Kidney epithelial cell (primary cell): ENCODE results near the gene GRIN2D. TPM values are rescaled to one million over a fixed set of nuclear protein-coding genes. Genes with fewer than 3 reads are reported as not detected.

Experiments used
- DNase-seq: peaks from one replicate; pipeline ENCODE4 v3.0.0-alpha.2; 2010; ENCODE audit warnings: low read depth
- H3K27me3 ChIP-seq: 2 replicates; pipeline ENCODE4 v1.6.0; 2011; ENCODE audit warnings: low read length; ENCODE audit not compliant: control insufficient read depth, insufficient read depth
- H3K36me3 ChIP-seq: 2 replicates; pipeline ENCODE4 v1.5.1; 2011; ENCODE audit warnings: low read length; ENCODE audit not compliant: control insufficient read depth, insufficient read depth
- H3K4me3 ChIP-seq: 2 replicates; pipeline ENCODE4 v1.5.1; 2011; ENCODE audit warnings: low read depth, mild to moderate bottlenecking, control low read depth, low read length
- total RNA-seq: library from RNA; depleted of rRNA; stranded (reverse); fragments of >200 nt; gene quantifications from 2 replicates; pipeline ENCODE4 v1.2.3, GENCODE V29; 2015
- TF ChIP-seq, protein P1 (sequence below): IDR thresholded peaks from 2 replicates; pipeline ENCODE4 v1.5.1; 2011; ENCODE audit warnings: mild to moderate bottlenecking, moderate library complexity, low read length, control low read depth, inconsistent platforms; ENCODE audit not compliant: insufficient read depth, poor library complexity, severe bottlenecking

The GRIN2D gene
- total RNA-seq, 1 donor from 2014 or later: 0.63 TPM

DNA sequence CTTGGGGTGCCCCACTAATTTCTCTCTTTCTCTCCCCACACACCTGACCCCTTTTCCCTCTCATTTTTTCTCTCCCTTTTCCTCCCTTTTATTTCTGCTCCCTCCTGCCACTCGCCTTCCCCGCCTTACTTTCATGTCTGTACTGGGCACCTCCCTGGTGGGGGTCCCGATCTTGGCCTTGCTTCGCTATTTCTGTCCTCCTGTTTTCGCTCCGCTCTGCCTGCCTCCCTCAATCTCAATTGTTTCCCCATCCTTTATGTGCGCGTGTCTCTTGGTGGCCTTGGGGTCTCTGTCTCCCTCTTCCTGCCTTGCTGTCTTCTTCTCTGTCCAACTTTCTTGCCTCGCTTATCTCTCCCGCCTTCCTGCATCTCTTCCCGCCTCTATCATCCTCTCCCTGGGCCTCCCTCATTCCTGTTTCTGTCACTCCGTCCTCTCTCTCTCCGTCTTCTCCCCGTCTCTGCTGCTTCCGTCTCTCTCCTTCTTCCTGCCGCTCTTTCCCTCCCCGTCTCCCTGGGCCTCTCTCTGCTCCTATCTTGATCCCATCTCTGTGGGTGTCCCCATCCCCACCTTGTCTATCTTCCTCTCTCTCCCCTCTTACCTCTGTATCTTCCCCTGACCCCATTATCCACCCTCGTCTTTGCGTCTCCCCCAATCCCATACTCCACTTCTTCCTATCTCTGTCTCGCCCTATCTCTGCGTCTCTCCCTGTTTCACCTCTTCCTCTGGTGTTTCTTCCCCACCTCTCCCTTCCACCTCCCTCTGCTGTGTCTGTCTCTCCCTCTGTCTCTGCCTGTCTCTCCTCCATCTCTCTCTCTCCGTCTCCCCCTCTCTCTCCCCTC, 4.0 kb downstream of the GRIN2D start:
- Histone ChIP-seq H3K4me3 (peak overlapping the region; percentile 29), H3K36me3 (no peaks in the 10 kb centered on the region), H3K27me3 (peaks cover 44% of the 10 kb centered on the region)
- TF ChIP-seq, protein P1, sequence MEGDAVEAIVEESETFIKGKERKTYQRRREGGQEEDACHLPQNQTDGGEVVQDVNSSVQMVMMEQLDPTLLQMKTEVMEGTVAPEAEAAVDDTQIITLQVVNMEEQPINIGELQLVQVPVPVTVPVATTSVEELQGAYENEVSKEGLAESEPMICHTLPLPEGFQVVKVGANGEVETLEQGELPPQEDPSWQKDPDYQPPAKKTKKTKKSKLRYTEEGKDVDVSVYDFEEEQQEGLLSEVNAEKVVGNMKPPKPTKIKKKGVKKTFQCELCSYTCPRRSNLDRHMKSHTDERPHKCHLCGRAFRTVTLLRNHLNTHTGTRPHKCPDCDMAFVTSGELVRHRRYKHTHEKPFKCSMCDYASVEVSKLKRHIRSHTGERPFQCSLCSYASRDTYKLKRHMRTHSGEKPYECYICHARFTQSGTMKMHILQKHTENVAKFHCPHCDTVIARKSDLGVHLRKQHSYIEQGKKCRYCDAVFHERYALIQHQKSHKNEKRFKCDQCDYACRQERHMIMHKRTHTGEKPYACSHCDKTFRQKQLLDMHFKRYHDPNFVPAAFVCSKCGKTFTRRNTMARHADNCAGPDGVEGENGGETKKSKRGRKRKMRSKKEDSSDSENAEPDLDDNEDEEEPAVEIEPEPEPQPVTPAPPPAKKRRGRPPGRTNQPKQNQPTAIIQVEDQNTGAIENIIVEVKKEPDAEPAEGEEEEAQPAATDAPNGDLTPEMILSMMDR: no peak
- DNase-seq: no peak

DNA sequence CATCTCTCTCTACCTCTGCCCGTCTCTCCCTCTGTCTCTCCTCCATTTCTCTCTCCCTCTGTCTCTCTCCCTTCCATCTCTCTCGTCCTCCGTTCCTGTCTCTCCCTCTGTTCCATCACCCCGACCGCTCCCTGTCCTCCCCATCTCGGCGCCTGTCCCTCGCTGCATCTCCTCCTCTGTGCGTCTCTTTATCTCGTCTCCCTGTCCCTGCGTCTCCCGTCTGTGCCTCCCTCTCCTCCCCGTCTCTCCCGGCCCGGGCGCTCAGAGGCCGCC, 4.6 kb downstream of the GRIN2D start:
- TF ChIP-seq, protein P1: no peak
- Histone ChIP-seq H3K4me3 (peak overlapping the region; percentile 29), H3K27me3 (peaks cover 44% of the 10 kb centered on the region), H3K36me3 (no peaks in the 10 kb centered on the region)
- no peak for DNase-seq

DNA sequence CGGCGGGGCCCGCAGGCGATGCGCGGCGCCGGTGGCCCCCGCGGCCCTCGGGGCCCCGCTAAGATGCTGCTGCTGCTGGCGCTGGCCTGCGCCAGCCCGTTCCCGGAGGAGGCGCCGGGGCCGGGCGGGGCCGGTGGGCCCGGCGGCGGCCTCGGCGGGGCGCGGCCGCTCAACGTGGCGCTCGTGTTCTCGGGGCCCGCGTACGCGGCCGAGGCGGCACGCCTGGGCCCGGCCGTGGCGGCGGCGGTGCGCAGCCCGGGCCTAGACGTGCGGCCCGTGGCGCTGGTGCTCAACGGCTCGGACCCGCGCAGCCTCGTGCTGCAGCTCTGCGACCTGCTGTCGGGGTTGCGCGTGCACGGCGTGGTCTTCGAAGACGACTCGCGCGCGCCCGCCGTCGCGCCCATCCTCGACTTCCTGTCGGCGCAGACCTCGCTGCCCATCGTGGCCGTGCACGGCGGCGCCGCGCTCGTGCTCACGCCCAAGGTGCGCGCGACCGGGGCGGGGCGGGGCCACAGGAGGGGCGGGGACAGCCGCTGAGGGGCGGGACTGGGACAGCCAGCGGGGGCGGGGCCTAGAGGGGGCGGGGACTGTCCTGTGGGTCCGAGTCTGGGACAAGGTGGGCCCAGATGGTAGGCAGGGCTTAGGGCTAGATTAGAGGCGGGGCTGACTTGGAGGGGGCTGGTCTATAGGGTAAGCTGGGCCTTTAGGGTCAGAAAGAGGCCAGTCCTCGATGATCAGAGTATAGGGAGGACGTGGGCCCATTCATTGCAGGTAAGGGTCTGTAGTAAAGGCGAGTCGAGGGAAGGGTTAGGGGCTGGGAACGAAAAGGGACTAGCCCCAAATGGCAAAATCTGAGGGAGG, 5.1 kb downstream of the GRIN2D start:
- H3K36me3 ChIP-seq: no peaks in the 10 kb centered on the region
- H3K27me3 ChIP-seq: peaks cover 40% of the 10 kb centered on the region
- TF ChIP-seq, protein P1: no peak
- no peak for DNase-seq
- H3K4me3 ChIP-seq: peak overlapping the region; percentile 29

DNA sequence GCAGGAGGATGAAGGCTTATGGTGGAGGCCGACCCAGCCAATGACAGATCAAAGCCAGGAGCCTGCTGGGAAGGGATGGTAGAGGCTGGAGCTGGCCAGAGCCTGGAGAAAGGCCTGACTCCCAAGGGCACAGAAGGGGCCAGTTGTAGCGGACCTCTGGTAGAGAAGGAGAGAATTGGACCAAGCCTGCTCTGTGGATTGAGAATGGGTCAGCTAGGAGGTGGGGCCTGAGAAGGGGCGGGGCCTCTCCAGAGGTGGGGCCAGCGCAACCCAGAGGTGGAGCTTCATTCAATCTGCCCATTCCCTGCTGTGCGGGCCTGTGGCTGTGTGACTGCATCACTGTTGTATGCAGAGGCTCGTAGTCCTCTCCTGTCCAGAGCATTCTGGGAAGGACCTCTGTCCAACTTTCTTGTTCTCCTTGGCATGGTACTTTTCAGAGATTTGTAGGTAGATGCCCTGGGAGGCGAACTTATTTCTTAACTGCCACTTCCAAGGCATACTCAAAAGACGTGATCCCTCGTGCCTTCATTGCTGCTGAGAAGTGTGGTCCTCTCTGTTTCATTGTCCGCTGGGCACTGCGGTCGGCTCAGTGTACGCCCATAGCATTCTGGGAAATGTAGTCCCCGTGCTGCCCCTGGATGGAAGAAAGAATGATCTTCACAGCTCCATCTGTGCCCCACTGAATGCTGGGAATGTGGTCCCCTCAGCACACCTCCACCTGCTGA, 6.7 kb downstream of the GRIN2D start:
- H3K4me3 ChIP-seq: no peak overlapping the region
- H3K36me3 ChIP-seq: no peaks in the 10 kb centered on the region
- H3K27me3 ChIP-seq: peaks cover 24% of the 10 kb centered on the region
- DNase-seq: no peak
- TF ChIP-seq, protein P1: no peak

DNA sequence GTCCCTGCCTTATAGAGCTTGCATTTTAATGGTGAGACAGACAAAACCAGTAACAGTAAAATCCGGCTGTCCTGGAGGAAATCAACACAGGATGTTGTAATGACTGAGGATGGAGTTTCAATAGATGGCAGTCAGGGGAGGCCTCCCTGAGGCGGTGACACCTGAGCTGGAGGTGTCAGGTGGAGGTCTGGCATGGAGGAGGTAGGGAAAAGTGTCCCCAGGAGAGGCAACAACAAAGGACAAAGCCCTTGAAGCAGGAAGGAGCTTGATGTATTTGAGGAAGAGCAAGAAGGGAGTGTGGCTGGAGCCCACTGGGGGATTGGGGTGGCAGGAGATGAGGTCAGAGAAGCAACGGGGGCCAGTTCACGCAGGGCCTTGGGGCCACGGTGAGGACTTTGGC, 7.8 kb downstream of the GRIN2D start:
- H3K36me3 ChIP-seq: no peaks in the 10 kb centered on the region
- no peak overlapping the region for H3K4me3 ChIP-seq
- DNase-seq: no peak
- H3K27me3 ChIP-seq: peaks cover 13% of the 10 kb centered on the region
- TF ChIP-seq, protein P1: no peak
